ENCODE results near the gene MARCHF9. TPM values are rescaled to one million over a fixed set of nuclear protein-coding genes. Genes with fewer than 3 reads are reported as not detected.

Gene MARCHF9
- polyA plus RNA-seq, 1 donor from 2014 or later: 11.9 TPM

- H3K36me3 Mint-ChIP-seq: peaks cover 1% of the 10 kb centered on the region
- peaks cover 22 to 44% (median 43%) of the 10 kb centered on the region in 3 donors for H3K4me1 Mint-ChIP-seq
- H3K4me3 Mint-ChIP-seq: peak within 1 kb of the TSS; percentile 77 to 95 (median 90)
- H3K9me3 Mint-ChIP-seq: no peaks in the 10 kb centered on the region
- no peaks in the 10 kb centered on the region for H3K27me3 Mint-ChIP-seq
- peak within 1 kb of the TSS; percentile 85 to 98 (median 96) for H3K27ac Mint-ChIP-seq
These were observed 2.9 kb upstream of the MARCHF9 start, which contains the start of gene CDK4 for GRCh38 chr12:57751788-57752667. CDK4 (minus strand) TSS chr12:57752310; CDS start chr12:57751717, 593 bp downstream.

GRCh38 chr12:57752668-57753000 is 2.3 kb upstream of the MARCHF9 start:
- Mint-ChIP-seq H3K27ac (peak overlapping the region; percentile 85 to 98 (median 96)), H3K9me3 (no peaks in the 10 kb centered on the region), H3K4me3 (peak overlapping the region; percentile 77 to 95 (median 90)), H3K36me3 (peaks cover 3% of the 10 kb centered on the region), H3K27me3 (no peaks in the 10 kb centered on the region), H3K4me1 (peaks cover 22 to 45% (median 44%) of the 10 kb centered on the region in 3 donors)

DNA sequence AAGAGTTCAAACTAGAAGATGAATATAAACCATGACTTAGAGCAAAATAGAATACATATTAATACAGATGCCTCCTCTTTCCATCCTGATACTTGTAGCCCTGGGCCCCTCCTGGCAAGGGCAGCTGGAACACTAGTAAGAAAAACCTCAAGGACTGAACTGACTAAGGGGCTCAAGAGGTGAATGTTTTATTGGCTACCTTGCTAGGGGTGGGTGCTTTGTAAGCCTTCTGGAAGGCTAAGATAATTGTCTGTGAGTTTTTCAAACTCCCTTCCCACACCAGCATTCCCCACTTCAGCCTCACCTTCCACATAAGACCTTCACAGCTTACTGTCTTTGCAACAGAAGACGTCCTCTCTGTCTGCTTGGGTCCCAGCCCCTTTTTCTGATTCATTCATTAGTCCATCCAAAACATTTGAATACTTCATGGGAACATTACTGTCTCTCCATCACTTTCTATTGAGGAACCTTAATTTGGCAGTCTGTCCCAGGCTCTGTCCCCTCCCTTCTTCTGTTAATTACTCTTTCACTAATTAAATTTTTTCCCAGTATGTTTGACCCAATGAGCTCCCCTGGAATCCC is 1.1 kb upstream of the MARCHF9 start:
- Mint-ChIP-seq H3K4me3 (peak overlapping the region; percentile 77 to 97 (median 93)), H3K36me3 (peaks cover 3% of the 10 kb centered on the region), H3K9me3 (no peaks in the 10 kb centered on the region), H3K27ac (peak overlapping the region; percentile 65 to 98 (median 85)), H3K27me3 (no peaks in the 10 kb centered on the region), H3K4me1 (peaks cover 22 to 47% (median 45%) of the 10 kb centered on the region in 3 donors)

GRCh38 chr12:57755194-57755453 is 221 bp downstream of the MARCHF9 start:
- Mint-ChIP-seq H3K27ac (no peak overlapping the region), H3K27me3 (no peaks in the 10 kb centered on the region), H3K9me3 (no peaks in the 10 kb centered on the region), H3K36me3 (peaks cover 9% of the 10 kb centered on the region), H3K4me3 (peak overlapping the region in 2 of 4 donors; percentile 35 to 50), H3K4me1 (peaks cover 28 to 55% (median 52%) of the 10 kb centered on the region in 3 donors)

GRCh38 chr12:57755454-57756372 is 810 bp downstream of the MARCHF9 start:
- Mint-ChIP-seq H3K27ac (peak overlapping the region; percentile 92 to 96 (median 93)), H3K9me3 (no peaks in the 10 kb centered on the region), H3K27me3 (no peaks in the 10 kb centered on the region), H3K4me3 (peak overlapping the region; percentile 91 to 98 (median 93)), H3K36me3 (peaks cover 9% of the 10 kb centered on the region), H3K4me1 (peaks cover 28 to 53% (median 50%) of the 10 kb centered on the region in 3 donors)

- H3K27ac Mint-ChIP-seq: peak overlapping the region; percentile 92 to 96 (median 93)
- peaks cover 28 to 45% (median 45%) of the 10 kb centered on the region in 3 donors for H3K4me1 Mint-ChIP-seq
- H3K4me3 Mint-ChIP-seq: peak overlapping the region; percentile 91 to 98 (median 93)
- H3K27me3 Mint-ChIP-seq: no peaks in the 10 kb centered on the region
- no peaks in the 10 kb centered on the region for H3K9me3 Mint-ChIP-seq
- H3K36me3 Mint-ChIP-seq: peaks cover 9% of the 10 kb centered on the region
These were observed 1.8 kb downstream of the MARCHF9 start for GRCh38 chr12:57756406-57757341.

DNA sequence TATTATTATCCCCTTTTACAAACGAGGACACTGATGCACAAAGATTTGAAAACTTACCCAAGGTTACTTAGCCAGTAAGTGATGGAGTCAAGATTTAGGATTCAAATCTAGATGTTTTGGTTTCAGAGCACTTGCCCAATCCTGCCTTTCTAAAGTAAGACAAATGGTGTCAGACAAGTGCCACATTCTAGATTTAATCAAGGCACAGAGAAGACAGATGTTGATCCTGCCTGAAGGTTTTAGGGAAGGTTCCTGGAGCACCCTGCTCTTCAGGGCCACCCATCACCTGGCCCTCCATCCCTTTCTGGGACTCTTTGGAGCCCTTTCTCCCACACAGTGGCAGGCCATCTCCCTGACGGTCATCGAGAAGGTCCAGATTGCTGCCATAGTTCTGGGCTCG is 2.9 kb downstream of the MARCHF9 start:
- peaks cover 25 to 40% (median 36%) of the 10 kb centered on the region in 3 donors for H3K4me1 Mint-ChIP-seq
- H3K4me3 Mint-ChIP-seq: peak overlapping the region in 2 of 4 donors; percentile 39
- no peaks in the 10 kb centered on the region for H3K9me3 Mint-ChIP-seq
- H3K27ac Mint-ChIP-seq: no peak overlapping the region
- no peaks in the 10 kb centered on the region for H3K27me3 Mint-ChIP-seq
- H3K36me3 Mint-ChIP-seq: peaks cover 9% of the 10 kb centered on the region

- peak overlapping the region in 2 of 3 donors; percentile 31 to 84 for H3K27ac Mint-ChIP-seq
- H3K4me1 Mint-ChIP-seq: peaks cover 21 to 32% (median 28%) of the 10 kb centered on the region in 3 donors
- H3K4me3 Mint-ChIP-seq: peak overlapping the region in 1 of 4 donors; percentile 81
These were observed 3.9 kb downstream of the MARCHF9 start for GRCh38 chr12:57758552-57759359.

DNA sequence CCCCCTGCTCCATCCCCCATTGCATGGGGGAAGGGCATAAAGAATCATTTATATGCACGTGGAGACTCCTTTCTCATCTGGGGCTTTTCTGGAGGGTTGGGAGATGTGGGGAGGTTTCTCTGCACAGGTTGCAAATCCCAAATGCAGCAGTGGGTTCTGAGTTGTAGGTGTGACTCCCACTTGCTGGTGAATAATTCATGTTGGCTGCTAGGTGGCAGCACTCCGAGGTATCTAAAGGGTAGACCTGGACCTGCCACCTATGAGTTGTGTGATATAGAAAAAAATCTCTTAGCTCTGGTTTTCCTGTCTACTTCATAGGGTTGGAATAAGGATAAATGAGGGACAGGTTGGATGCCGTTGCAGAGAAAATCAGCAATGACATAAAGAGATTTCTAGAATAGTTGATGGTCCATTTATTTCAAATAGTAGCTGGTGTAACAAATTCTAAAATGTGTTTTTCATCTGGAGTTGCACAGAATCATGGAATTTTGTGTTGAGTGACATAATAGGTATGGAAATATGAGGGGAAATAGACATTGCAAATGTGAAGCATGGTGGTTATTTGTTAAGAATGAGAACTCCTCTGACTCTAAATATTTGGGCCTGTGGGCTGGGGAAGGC is 4.6 kb downstream of the MARCHF9 start:
- H3K27ac Mint-ChIP-seq: peak overlapping the region in 2 of 3 donors; percentile 56 to 84
- H3K36me3 Mint-ChIP-seq: peaks cover 9% of the 10 kb centered on the region
- no peaks in the 10 kb centered on the region for H3K9me3 Mint-ChIP-seq
- H3K4me3 Mint-ChIP-seq: peak overlapping the region in 1 of 4 donors; percentile 81
- H3K27me3 Mint-ChIP-seq: peaks cover 6% of the 10 kb centered on the region
- peaks cover 24 to 30% (median 24%) of the 10 kb centered on the region in 3 donors for H3K4me1 Mint-ChIP-seq

More at GRCh38 chr12:57758552-57759359, 3.9 kb downstream of the MARCHF9 start:
- Mint-ChIP-seq H3K36me3 (peaks cover 9% of the 10 kb centered on the region), H3K9me3 (no peaks in the 10 kb centered on the region), H3K27me3 (peaks cover under 1% of the 10 kb centered on the region)

- Mint-ChIP-seq H3K36me3 (peaks cover 9% of the 10 kb centered on the region), H3K9me3 (no peaks in the 10 kb centered on the region), H3K27me3 (peaks cover 16% of the 10 kb centered on the region), H3K4me3 (peak overlapping the region in 1 of 4 donors; percentile 81), H3K4me1 (peaks cover 24 to 30% (median 24%) of the 10 kb centered on the region in 3 donors), H3K27ac (no peak overlapping the region)
These were observed 5.6 kb downstream of the MARCHF9 start for GRCh38 chr12:57760347-57760982.

- peaks cover 23 to 32% (median 26%) of the 10 kb centered on the region in 3 donors for H3K4me1 Mint-ChIP-seq
- peak overlapping the region in 1 of 3 donors; percentile 86 for H3K27ac Mint-ChIP-seq
- no peaks in the 10 kb centered on the region for H3K9me3 Mint-ChIP-seq
- peaks cover 24% of the 10 kb centered on the region for H3K27me3 Mint-ChIP-seq
- peak overlapping the region in 1 of 4 donors; percentile 81 for H3K4me3 Mint-ChIP-seq
- peaks cover 8% of the 10 kb centered on the region for H3K36me3 Mint-ChIP-seq
These were observed 6.6 kb downstream of the MARCHF9 start for GRCh38 chr12:57761391-57761998.

DNA sequence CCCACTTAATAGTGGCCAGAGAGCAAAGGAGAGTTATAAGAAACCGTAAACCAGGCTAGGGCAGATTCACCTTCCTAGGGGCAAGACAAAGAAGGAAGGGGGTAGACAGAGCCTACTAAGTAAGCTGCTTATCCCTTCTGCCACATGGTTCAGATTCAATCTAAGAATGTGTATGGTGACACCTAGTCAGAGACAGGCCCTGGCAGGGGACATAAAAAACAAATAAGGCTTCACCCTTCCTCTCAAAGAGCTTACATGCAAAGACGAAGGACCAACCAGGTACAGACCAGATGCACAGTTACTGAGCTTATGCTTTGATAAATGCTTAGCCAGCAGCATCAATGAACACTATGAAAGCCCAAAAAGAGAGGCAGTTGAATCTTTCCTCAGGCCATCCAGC is 7.6 kb downstream of the MARCHF9 start:
- Mint-ChIP-seq H3K4me3 (peak overlapping the region in 1 of 4 donors; percentile 35), H3K9me3 (no peaks in the 10 kb centered on the region), H3K27ac (no peak overlapping the region), H3K36me3 (peaks cover 7% of the 10 kb centered on the region), H3K4me1 (peaks cover 22 to 28% (median 23%) of the 10 kb centered on the region in 3 donors), H3K27me3 (peaks cover 28% of the 10 kb centered on the region)
